ENCODE data around the gene C19orf81. TPM values are rescaled to one million over a fixed set of nuclear protein-coding genes. Genes with fewer than 3 reads are reported as not detected.

The C19orf81 gene
- total and polyA plus RNA-seq, 10 donors = not detected

- WGBS, 5 donors = 85 to 94% (median 91%) methylated on average over 13 of the region's 13 CpGs
- no peaks in the 10 kb centered on the region for H3K4me1 ChIP-seq
- TF ChIP-seq POLR2AphosphoS5 (IDR thresholded peaks at IDR 0.05) (no peak), POLR2A (IDR thresholded peaks at IDR 0.05) (no peak), CTCF (IDR thresholded peaks at IDR 0.05 in 8 of 11, conservative IDR thresholded peaks at IDR 0.05 in 3 of 11) (no peak)
- no peaks in the 10 kb centered on the region for H3K9me3 ChIP-seq
- no peak for DNase-seq
- H3K4me3 ChIP-seq = no peak overlapping the region
- intact Hi-C loops (cut with DNase I; ENCODE audit: low total_unique reads) = no loop called here
- peaks cover 0 to 88% (median 33%) of the 10 kb centered on the region in 7 donors for H3K27me3 ChIP-seq (replicated peaks in 1 of 7)
- H3K27ac ChIP-seq = no peak overlapping the region
- H3K36me3 ChIP-seq = no peaks in the 10 kb centered on the region
These were observed 52.2 kb downstream of the C19orf81 start for GRCh38 chr19:50701367-50701985.

GRCh38 chr19:50702158-50702870 is 53.1 kb downstream of the C19orf81 start:
- Histone ChIP-seq H3K4me3 (no peak overlapping the region), H3K36me3 (no peaks in the 10 kb centered on the region), H3K4me1 (no peaks in the 10 kb centered on the region), H3K27me3 (replicated peaks in 1 of 7) (peaks cover 0 to 80% (median 30%) of the 10 kb centered on the region in 7 donors), H3K27ac (no peak overlapping the region), H3K9me3 (no peaks in the 10 kb centered on the region)
- no peak for TF ChIP-seq POLR2A (IDR thresholded peaks at IDR 0.05)
- TF ChIP-seq CTCF (IDR thresholded peaks at IDR 0.05 in 8 of 11, conservative IDR thresholded peaks at IDR 0.05 in 3 of 11) = no peak
- no peak for TF ChIP-seq POLR2AphosphoS5 (IDR thresholded peaks at IDR 0.05)
- intact Hi-C loops (cut with DNase I; ENCODE audit: low total_unique reads) = no loop called here
- no peak for DNase-seq
- WGBS, 5 donors = 54 to 72% (median 64%) methylated on average over 13 to 23 of the region's 23 CpGs

- WGBS, 5 donors = 44 to 60% (median 57%) methylated on average over 35 to 47 of the region's 47 CpGs
- peaks cover 0 to 71% (median 30%) of the 10 kb centered on the region in 7 donors for H3K27me3 ChIP-seq (replicated peaks in 1 of 7)
These were observed 53.9 kb downstream of the C19orf81 start for GRCh38 chr19:50702871-50703829.

More at GRCh38 chr19:50702871-50703829, 53.9 kb downstream of the C19orf81 start:
- H3K4me3 ChIP-seq = no peak overlapping the region
- H3K27ac ChIP-seq = no peak overlapping the region
- no peaks in the 10 kb centered on the region for H3K36me3 ChIP-seq
- no peaks in the 10 kb centered on the region for H3K4me1 ChIP-seq
- H3K9me3 ChIP-seq = no peaks in the 10 kb centered on the region
- intact Hi-C loops (cut with DNase I; ENCODE audit: low total_unique reads) = no loop called here
- DNase-seq = peak; percentile 44
- no peak for TF ChIP-seq POLR2AphosphoS5 (IDR thresholded peaks at IDR 0.05)
- no peak for TF ChIP-seq POLR2A (IDR thresholded peaks at IDR 0.05)
- TF ChIP-seq CTCF (IDR thresholded peaks at IDR 0.05 in 8 of 11, conservative IDR thresholded peaks at IDR 0.05 in 3 of 11) = no peak

Data from spleen (tissue), 11 donors.